KMS-11 (cell line): ENCODE measurements around the gene INPP5A.

Experiments
- H2AFZ ChIP-seq: fragments of 200-600 bp; sonication (generic); 2 replicates; pipeline ENCODE4 v1.6.1; 2016; ENCODE audit warnings: antibody characterized with exemption, mixed run types, low read depth
- H3K27ac ChIP-seq: fragments of 200-600 bp; sonication (generic); 2 replicates; pipeline ENCODE4 v1.6.1; 2016; ENCODE audit warnings: mild to moderate bottlenecking, mixed run types
- H3K27me3 ChIP-seq: fragments of 200-600 bp; sonication (generic); 2 replicates; pipeline ENCODE4 v1.6.1; 2017; ENCODE audit warnings: mild to moderate bottlenecking, low read depth, mixed run types, moderate library complexity; ENCODE audit not compliant: insufficient read depth
- H3K36me3 ChIP-seq: fragments of 200-600 bp; sonication (generic); 2 replicates; pipeline ENCODE4 v1.6.1; 2017; ENCODE audit warnings: mild to moderate bottlenecking, mixed run types; ENCODE audit not compliant: insufficient read depth
- H3K4me1 ChIP-seq: fragments of 200-600 bp; sonication (generic); 2 replicates; pipeline ENCODE4 v1.6.1; 2016; ENCODE audit warnings: mild to moderate bottlenecking, low read depth, mixed run types; ENCODE audit not compliant: poor library complexity, severe bottlenecking
- H3K4me2 ChIP-seq: fragments of 200-600 bp; sonication (generic); 2 replicates; pipeline ENCODE4 v1.7.0; 2016; ENCODE audit warnings: mild to moderate bottlenecking, mixed run types
- H3K4me3 ChIP-seq: fragments of 200-600 bp; sonication (generic); IDR thresholded peaks from 2 replicates; pipeline ENCODE4 v1.6.1; 2017; ENCODE audit warnings: low read depth, low read length, mixed read lengths; ENCODE audit not compliant: insufficient read depth
- H3K79me2 ChIP-seq: fragments of 200-600 bp; sonication (generic); 2 replicates; pipeline ENCODE4 v1.6.1; 2016; ENCODE audit warnings: low read depth, mixed run types; ENCODE audit not compliant: insufficient read depth
- H3K9ac ChIP-seq: fragments of 200-600 bp; sonication (generic); 2 replicates; pipeline ENCODE4 v1.6.1; 2016; ENCODE audit warnings: mild to moderate bottlenecking, mixed run types
- H4K20me1 ChIP-seq: fragments of 200-600 bp; sonication (generic); 2 replicates; pipeline ENCODE4 v1.6.1; 2016; ENCODE audit warnings: mild to moderate bottlenecking, mixed run types; ENCODE audit not compliant: insufficient read depth
- CTCF ChIP-seq: fragments of 200-600 bp; sonication (generic); conservative IDR thresholded peaks from 2 replicates; pipeline ENCODE4 v1.6.1; 2017; ENCODE audit warnings: low read depth, mild to moderate bottlenecking, antibody characterized with exemption, low read length, moderate library complexity, mixed read lengths

Gene INPP5A

GRCh38 chr10:132735341-132735775, 197.8 kb downstream of the INPP5A start:
- TF ChIP-seq CTCF, result no peak
- Histone ChIP-seq H3K4me1 (no peaks in the 10 kb centered on the region), H3K27me3 (no peaks in the 10 kb centered on the region), H3K4me3 (no peak overlapping the region), H3K79me2 (no peaks in the 10 kb centered on the region), H3K4me2 (no peak overlapping the region), H3K36me3 (no peaks in the 10 kb centered on the region), H2AFZ (no peak overlapping the region), H3K9ac (no peak overlapping the region), H4K20me1 (no peaks in the 10 kb centered on the region), H3K27ac (no peak overlapping the region)

GRCh38 chr10:132735923-132736391, 198.4 kb downstream of the INPP5A start:
- no peak overlapping the region for H3K27ac ChIP-seq
- no peak overlapping the region for H3K9ac ChIP-seq
- H3K36me3 ChIP-seq, result no peaks in the 10 kb centered on the region
- no peaks in the 10 kb centered on the region for H3K79me2 ChIP-seq
- H4K20me1 ChIP-seq, result no peaks in the 10 kb centered on the region
- no peak for TF ChIP-seq CTCF
- H3K4me1 ChIP-seq, result no peaks in the 10 kb centered on the region
- H3K4me2 ChIP-seq, result no peak overlapping the region
- H3K27me3 ChIP-seq, result no peaks in the 10 kb centered on the region
- H3K4me3 ChIP-seq, result no peak overlapping the region
- no peak overlapping the region for H2AFZ ChIP-seq

- Histone ChIP-seq H3K27ac (no peak overlapping the region), H3K36me3 (no peaks in the 10 kb centered on the region), H3K9ac (no peak overlapping the region), H2AFZ (no peak overlapping the region), H4K20me1 (no peaks in the 10 kb centered on the region), H3K4me3 (no peak overlapping the region), H3K27me3 (no peaks in the 10 kb centered on the region), H3K79me2 (no peaks in the 10 kb centered on the region), H3K4me1 (no peaks in the 10 kb centered on the region), H3K4me2 (no peak overlapping the region)
- TF ChIP-seq CTCF, result no peak
Measured at GRCh38 chr10:132737390-132738048, 199.9 kb downstream of the INPP5A start.

- no peak overlapping the region for H3K27ac ChIP-seq
- H3K4me3 ChIP-seq, result no peak overlapping the region
- no peaks in the 10 kb centered on the region for H3K27me3 ChIP-seq
- no peaks in the 10 kb centered on the region for H3K4me1 ChIP-seq
- TF ChIP-seq CTCF, result no peak
- H3K36me3 ChIP-seq, result no peaks in the 10 kb centered on the region
- no peak overlapping the region for H3K9ac ChIP-seq
- no peak overlapping the region for H3K4me2 ChIP-seq
- no peaks in the 10 kb centered on the region for H3K79me2 ChIP-seq
- no peak overlapping the region for H2AFZ ChIP-seq
- H4K20me1 ChIP-seq, result no peaks in the 10 kb centered on the region
Measured at GRCh38 chr10:132738454-132739224, 201.1 kb downstream of the INPP5A start.
